OCI-LY1 (cell line): ENCODE data around the gene ADAMTS15.

ENCODE experiments used
- H2AFZ ChIP-seq: fragments of 200-600 bp; sonication (generic), shearing (Covaris generic); 2 replicates; pipeline ENCODE4 v1.6.0; 2014; ENCODE audit warnings: antibody characterized with exemption, mild to moderate bottlenecking, low read length
- H3F3A ChIP-seq: fragments of 200-600 bp; sonication (generic), shearing (Covaris generic); 2 replicates; pipeline ENCODE4 v1.6.0; 2014; ENCODE audit warnings: mild to moderate bottlenecking, antibody characterized with exemption, low read length, moderate library complexity; ENCODE audit not compliant: insufficient read depth
- H3K27ac ChIP-seq: fragments of 200-600 bp; sonication (generic); 2 replicates; pipeline ENCODE4 v1.5.1; 2014; ENCODE audit warnings: low read length, mixed run types, mild to moderate bottlenecking, low read depth; ENCODE audit not compliant: poor library complexity, severe bottlenecking
- H3K27me3 ChIP-seq: fragments of 200-600 bp; sonication (generic); 2 replicates; pipeline ENCODE4 v1.6.0; 2014; ENCODE audit warnings: antibody characterized with exemption, mild to moderate bottlenecking, low read length, moderate library complexity; ENCODE audit not compliant: insufficient read depth
- H3K36me3 ChIP-seq: fragments of 200-600 bp; sonication (generic); 2 replicates; pipeline ENCODE4 v1.6.1; 2014; ENCODE audit warnings: mild to moderate bottlenecking, antibody characterized with exemption, low read length, moderate library complexity, mixed read lengths; ENCODE audit not compliant: insufficient read depth
- H3K4me1 ChIP-seq: fragments of 200-600 bp; sonication (generic); 2 replicates; pipeline ENCODE4 v1.5.1; 2014; ENCODE audit warnings: mild to moderate bottlenecking, low read length, moderate library complexity; ENCODE audit not compliant: insufficient read depth, severe bottlenecking
- H3K4me2 ChIP-seq: fragments of 200-600 bp; sonication (generic), shearing (Covaris generic); 2 replicates; pipeline ENCODE4 v1.6.1; 2014; ENCODE audit warnings: low read length
- H3K4me3 ChIP-seq: fragments of 200-600 bp; sonication (generic); 2 replicates; pipeline ENCODE4 v1.5.1; 2014; ENCODE audit warnings: low read length, low read depth, mild to moderate bottlenecking, mixed read lengths; ENCODE audit not compliant: poor library complexity, severe bottlenecking
- H3K79me2 ChIP-seq: fragments of 200-600 bp; shearing (Covaris generic); 2 replicates; pipeline ENCODE4 v1.6.1; 2016; ENCODE audit warnings: mixed run types, low read length, mixed read lengths; ENCODE audit not compliant: insufficient read depth
- H3K9ac ChIP-seq: fragments of 200-600 bp; sonication (generic), shearing (Covaris generic); 2 replicates; pipeline ENCODE4 v1.6.1; 2014; ENCODE audit warnings: mild to moderate bottlenecking, low read length, mixed read lengths
- H3K9me2 ChIP-seq: fragments of 200-600 bp; sonication (generic), shearing (Covaris generic); 2 replicates; pipeline ENCODE4 v1.6.1; 2014; ENCODE audit warnings: low read depth, mild to moderate bottlenecking, low read length, mixed read lengths
- H3K9me3 ChIP-seq: fragments of 200-600 bp; shearing (Covaris generic); 2 replicates; pipeline ENCODE4 v1.6.1; 2014; ENCODE audit warnings: low read length, mixed read lengths
- H4K20me1 ChIP-seq: fragments of 200-600 bp; sonication (generic), shearing (Covaris generic); 2 replicates; pipeline ENCODE4 v1.6.0; 2016; ENCODE audit warnings: mild to moderate bottlenecking, low read length; ENCODE audit not compliant: insufficient read depth
- CTCF ChIP-seq: fragments of 200-600 bp; sonication (generic), shearing (Covaris generic); IDR thresholded peaks from 2 replicates; pipeline ENCODE4 v1.5.1; 2017; ENCODE audit warnings: mild to moderate bottlenecking, antibody characterized with exemption, low read length, moderate library complexity, mixed read lengths
- EZH2 ChIP-seq: fragments of 200-600 bp; sonication (generic), shearing (Covaris generic); IDR thresholded peaks from 2 replicates; pipeline ENCODE4 v1.8.0; 2017; ENCODE audit warnings: borderline replicate concordance, mixed run types, mild to moderate bottlenecking, antibody characterized with exemption, low read length, moderate library complexity, mixed read lengths

ADAMTS15 gene

GRCh38 chr11:130411223-130411622 lies 37.2 kb upstream of the ADAMTS15 start:
- Histone ChIP-seq H3K9ac (no peak overlapping the region), H3F3A (no peaks in the 10 kb centered on the region), H3K9me3 (no peaks in the 10 kb centered on the region), H4K20me1 (no peaks in the 10 kb centered on the region), H2AFZ (no peak overlapping the region), H3K4me3 (no peak overlapping the region), H3K9me2 (no peaks in the 10 kb centered on the region), H3K27me3 (no peaks in the 10 kb centered on the region), H3K4me2 (no peak overlapping the region), H3K79me2 (no peaks in the 10 kb centered on the region), H3K36me3 (no peaks in the 10 kb centered on the region), H3K4me1 (no peaks in the 10 kb centered on the region), H3K27ac (no peak overlapping the region)
- no peak for TF ChIP-seq CTCF
- TF ChIP-seq EZH2: no peak

- H3K27me3 ChIP-seq: no peaks in the 10 kb centered on the region
- H3F3A ChIP-seq: no peaks in the 10 kb centered on the region
- H3K79me2 ChIP-seq: no peaks in the 10 kb centered on the region
- H3K4me3 ChIP-seq: no peak overlapping the region
- H3K4me1 ChIP-seq: no peaks in the 10 kb centered on the region
- no peak overlapping the region for H3K9ac ChIP-seq
- H4K20me1 ChIP-seq: no peaks in the 10 kb centered on the region
- no peak overlapping the region for H2AFZ ChIP-seq
- no peak overlapping the region for H3K27ac ChIP-seq
- no peak overlapping the region for H3K4me2 ChIP-seq
- no peaks in the 10 kb centered on the region for H3K36me3 ChIP-seq
- H3K9me3 ChIP-seq: no peaks in the 10 kb centered on the region
- H3K9me2 ChIP-seq: no peaks in the 10 kb centered on the region
- TF ChIP-seq CTCF (no peak), EZH2 (no peak)
These were observed 34.9 kb upstream of the ADAMTS15 start for GRCh38 chr11:130413405-130414106.

GRCh38 chr11:130414107-130415080 lies 34.1 kb upstream of the ADAMTS15 start:
- Histone ChIP-seq H3K9me3 (no peaks in the 10 kb centered on the region), H3K27me3 (no peaks in the 10 kb centered on the region), H3K9ac (no peak overlapping the region), H3K4me3 (no peak overlapping the region), H3K9me2 (no peaks in the 10 kb centered on the region), H4K20me1 (no peaks in the 10 kb centered on the region), H3K79me2 (no peaks in the 10 kb centered on the region), H3K27ac (no peak overlapping the region), H3K4me1 (no peaks in the 10 kb centered on the region), H3K4me2 (no peak overlapping the region), H2AFZ (no peak overlapping the region), H3F3A (no peaks in the 10 kb centered on the region), H3K36me3 (no peaks in the 10 kb centered on the region)
- TF ChIP-seq CTCF (no peak), EZH2 (no peak)
